ENCODE data around the gene DPT. TPM values are rescaled to one million over a fixed set of nuclear protein-coding genes. Genes with fewer than 3 reads are reported as not detected.

DPT gene
- total RNA-seq, 1 donor from 2014 or later = not detected

GRCh38 chr1:168673974-168674683, 54.9 kb downstream of the DPT start:
- no peaks in the 10 kb centered on the region for H3K79me2 ChIP-seq (ENCODE audit: insufficient read depth, low read length)
- H3K36me3 Mint-ChIP-seq (ENCODE audit: low read depth, unreplicated experiment) = no peaks in the 10 kb centered on the region
- H3K27me3 ChIP-seq (ENCODE audit: insufficient read depth, low read length) = no peaks in the 10 kb centered on the region
- no peak overlapping the region for H2AFZ ChIP-seq (ENCODE audit: low read depth, low read length)
- no peak overlapping the region for H3K4me2 ChIP-seq (ENCODE audit: low read length)
- no peak overlapping the region for H3K4me3 ChIP-seq (ENCODE audit: insufficient read depth, low read depth, low read length)
- H3K27ac ChIP-seq (ENCODE audit: low read depth, low read length) = no peak overlapping the region
- H3K4me1 Mint-ChIP-seq (ENCODE audit: low read depth, unreplicated experiment) = no peaks in the 10 kb centered on the region
- H4K20me1 ChIP-seq (ENCODE audit: insufficient read depth, low read length) = no peaks in the 10 kb centered on the region
- no peak overlapping the region for H3K27ac Mint-ChIP-seq (ENCODE audit: unreplicated experiment)
- H3K36me3 ChIP-seq (ENCODE audit: insufficient read depth, low read length) = no peaks in the 10 kb centered on the region
- DNase-seq (ENCODE audit: low read depth) = no peak
- peaks cover 7% of the 10 kb centered on the region for H3K9me3 Mint-ChIP-seq (ENCODE audit: unreplicated experiment)
- no peak overlapping the region for H3K9ac ChIP-seq (ENCODE audit: low read length)
- FAIRE-seq = no peak
- no peak overlapping the region for H3K4me3 Mint-ChIP-seq (ENCODE audit: unreplicated experiment)
- H3K9me3 ChIP-seq (ENCODE audit: insufficient read depth, low read depth, low read length) = no peaks in the 10 kb centered on the region
- no peaks in the 10 kb centered on the region for H3K4me1 ChIP-seq (ENCODE audit: insufficient read depth, low read length)
- H3K27me3 Mint-ChIP-seq (ENCODE audit: low read depth, unreplicated experiment) = no peaks in the 10 kb centered on the region
- no peak for TF ChIP-seq EZH2 (IDR thresholded peaks at IDR 0.05; ENCODE audit: insufficient read depth, low read length)
- TF ChIP-seq CTCF (IDR thresholded peaks at IDR 0.05; ENCODE audit: insufficient read depth, low read depth, low read length) = no peak

- H3K4me3 Mint-ChIP-seq (ENCODE audit: unreplicated experiment) = no peak overlapping the region
- no peak for FAIRE-seq
- no peak for TF ChIP-seq CTCF (IDR thresholded peaks at IDR 0.05; ENCODE audit: insufficient read depth, low read depth, low read length)
- no peak for TF ChIP-seq EZH2 (IDR thresholded peaks at IDR 0.05; ENCODE audit: insufficient read depth, low read length)
- H4K20me1 ChIP-seq (ENCODE audit: insufficient read depth, low read length) = no peaks in the 10 kb centered on the region
- no peak for DNase-seq (ENCODE audit: low read depth)
- no peaks in the 10 kb centered on the region for H3K9me3 ChIP-seq (ENCODE audit: insufficient read depth, low read depth, low read length)
- H3K27ac Mint-ChIP-seq (ENCODE audit: unreplicated experiment) = no peak overlapping the region
- no peak overlapping the region for H2AFZ ChIP-seq (ENCODE audit: low read depth, low read length)
- no peaks in the 10 kb centered on the region for H3K27me3 ChIP-seq (ENCODE audit: insufficient read depth, low read length)
- H3K4me2 ChIP-seq (ENCODE audit: low read length) = no peak overlapping the region
- H3K27ac ChIP-seq (ENCODE audit: low read depth, low read length) = no peak overlapping the region
- no peak overlapping the region for H3K9ac ChIP-seq (ENCODE audit: low read length)
- no peak overlapping the region for H3K4me3 ChIP-seq (ENCODE audit: insufficient read depth, low read depth, low read length)
- H3K27me3 Mint-ChIP-seq (ENCODE audit: low read depth, unreplicated experiment) = no peaks in the 10 kb centered on the region
- no peaks in the 10 kb centered on the region for H3K36me3 Mint-ChIP-seq (ENCODE audit: low read depth, unreplicated experiment)
- H3K79me2 ChIP-seq (ENCODE audit: insufficient read depth, low read length) = no peaks in the 10 kb centered on the region
- no peaks in the 10 kb centered on the region for H3K36me3 ChIP-seq (ENCODE audit: insufficient read depth, low read length)
- peaks cover 7% of the 10 kb centered on the region for H3K9me3 Mint-ChIP-seq (ENCODE audit: unreplicated experiment)
- H3K4me1 Mint-ChIP-seq (ENCODE audit: low read depth, unreplicated experiment) = no peaks in the 10 kb centered on the region
- H3K4me1 ChIP-seq (ENCODE audit: insufficient read depth, low read length) = no peaks in the 10 kb centered on the region
These were observed 56.7 kb downstream of the DPT start for GRCh38 chr1:168672278-168672677.

- Histone ChIP-seq H4K20me1 (ENCODE audit: insufficient read depth, low read length) (no peaks in the 10 kb centered on the region), H3K79me2 (ENCODE audit: insufficient read depth, low read length) (no peaks in the 10 kb centered on the region), H2AFZ (ENCODE audit: low read depth, low read length) (no peak overlapping the region), H3K27ac (ENCODE audit: low read depth, low read length) (no peak overlapping the region), H3K27me3 (ENCODE audit: insufficient read depth, low read length) (no peaks in the 10 kb centered on the region), H3K36me3 (ENCODE audit: insufficient read depth, low read length) (no peaks in the 10 kb centered on the region), H3K4me2 (ENCODE audit: low read length) (no peak overlapping the region), H3K9ac (ENCODE audit: low read length) (no peak overlapping the region), H3K4me3 (ENCODE audit: insufficient read depth, low read depth, low read length) (no peak overlapping the region), H3K4me1 (ENCODE audit: insufficient read depth, low read length) (no peaks in the 10 kb centered on the region), H3K9me3 (ENCODE audit: insufficient read depth, low read depth, low read length) (no peaks in the 10 kb centered on the region)
- Mint-ChIP-seq H3K27ac (ENCODE audit: unreplicated experiment) (no peak overlapping the region), H3K4me1 (ENCODE audit: low read depth, unreplicated experiment) (no peaks in the 10 kb centered on the region), H3K27me3 (ENCODE audit: low read depth, unreplicated experiment) (no peaks in the 10 kb centered on the region), H3K36me3 (ENCODE audit: low read depth, unreplicated experiment) (no peaks in the 10 kb centered on the region), H3K4me3 (ENCODE audit: unreplicated experiment) (no peak overlapping the region), H3K9me3 (ENCODE audit: unreplicated experiment) (peaks cover 7% of the 10 kb centered on the region)
- no peak for TF ChIP-seq EZH2 (IDR thresholded peaks at IDR 0.05; ENCODE audit: insufficient read depth, low read length)
- TF ChIP-seq CTCF (IDR thresholded peaks at IDR 0.05; ENCODE audit: insufficient read depth, low read depth, low read length) = no peak
- DNase-seq (ENCODE audit: low read depth) = no peak
- no peak for FAIRE-seq
These were observed 57.2 kb downstream of the DPT start for GRCh38 chr1:168671782-168672181.
